Measurements from ENCODE around the gene TSNAX.
A peak's percentile ranks its signal among the peaks of the same experiment; 100 is the strongest.
"Not testable (repeated sequence)": the region's sequence is repeated elsewhere in the genome, so short reads cannot be mapped to it uniquely, and the experiment has no call there.

Gene TSNAX, protein sequence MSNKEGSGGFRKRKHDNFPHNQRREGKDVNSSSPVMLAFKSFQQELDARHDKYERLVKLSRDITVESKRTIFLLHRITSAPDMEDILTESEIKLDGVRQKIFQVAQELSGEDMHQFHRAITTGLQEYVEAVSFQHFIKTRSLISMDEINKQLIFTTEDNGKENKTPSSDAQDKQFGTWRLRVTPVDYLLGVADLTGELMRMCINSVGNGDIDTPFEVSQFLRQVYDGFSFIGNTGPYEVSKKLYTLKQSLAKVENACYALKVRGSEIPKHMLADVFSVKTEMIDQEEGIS

DNA sequence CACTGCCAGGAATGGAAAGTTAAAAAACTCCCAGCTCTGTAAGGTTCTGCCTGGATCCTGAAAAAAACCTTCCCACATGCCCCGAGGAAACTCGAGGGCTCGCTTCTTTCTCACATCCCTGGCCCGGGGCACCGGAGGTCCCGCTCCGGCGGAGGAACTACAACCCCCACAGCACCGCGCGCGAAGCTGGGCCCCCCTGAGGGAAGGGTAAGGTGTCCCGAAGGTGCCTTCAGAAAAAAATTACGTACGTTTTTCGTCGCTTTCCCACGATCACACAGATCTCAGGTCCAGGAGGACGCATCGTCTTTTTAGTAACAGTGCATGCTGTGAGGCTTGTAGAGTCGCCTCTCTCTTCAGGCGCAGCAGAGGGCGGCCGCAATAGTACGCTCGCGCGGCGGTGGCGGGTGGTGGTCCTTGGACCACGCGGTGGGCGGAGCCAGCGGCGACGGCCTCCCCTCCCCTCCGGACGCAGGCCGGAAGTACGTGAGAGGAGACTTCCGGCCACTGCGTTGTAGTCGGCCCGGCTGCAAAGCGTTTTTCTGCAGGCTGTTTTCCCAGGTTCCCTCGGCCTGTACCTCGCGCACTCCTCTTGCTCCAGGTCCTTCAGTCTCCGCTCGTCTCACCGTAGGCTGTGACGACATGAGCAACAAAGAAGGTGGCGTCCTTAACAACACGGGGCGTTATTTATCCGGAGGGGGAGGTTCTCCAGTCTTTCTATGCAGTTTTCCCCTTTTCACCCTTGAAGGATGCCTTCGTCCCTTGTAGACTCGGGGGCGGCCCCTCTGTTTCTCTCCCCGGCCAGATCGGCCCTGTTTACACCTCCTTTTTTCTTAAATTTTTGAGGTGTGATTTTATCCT is at the start of gene TSNAX:
Gene TSNAX, plus strand, starts transcription at position 498 of the 858 bp plus-strand sequence. Its CDS starts 142 bp downstream, at position 640.
- peak; percentile 81 to 85 (median 84) for DNase-seq (ENCODE audit: low read depth in 2 of 3, low spot score in 1 of 3)

GRCh38 chr1:231478811-231479210 is 49.7 kb upstream of the TSNAX start:
- no peak for DNase-seq (ENCODE audit: low read depth in 2 of 3, low spot score in 1 of 3)

DNA sequence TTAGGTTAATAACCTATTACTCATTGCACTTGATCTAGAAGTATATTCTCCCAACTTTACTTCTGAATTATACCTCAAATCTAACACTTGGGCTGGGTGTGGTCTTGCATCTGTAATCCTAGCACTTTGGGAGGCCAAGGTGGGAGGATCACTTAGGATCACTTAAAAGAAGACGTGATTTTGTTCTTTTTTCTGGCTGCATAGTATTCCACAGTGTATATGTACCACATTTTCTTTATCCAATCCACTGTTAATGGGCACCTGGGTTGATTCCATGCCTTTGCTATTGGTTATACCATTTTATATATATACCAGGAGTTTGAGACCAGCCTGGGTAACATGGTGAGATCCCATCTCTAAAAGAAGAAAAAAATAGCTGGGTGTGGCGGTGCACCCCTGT is 48.5 kb upstream of the TSNAX start:
- no peak for DNase-seq (ENCODE audit: low read depth in 2 of 3, low spot score in 1 of 3)

- no peak for DNase-seq (ENCODE audit: low read depth in 2 of 3, low spot score in 1 of 3)
These were observed 47.2 kb upstream of the TSNAX start for GRCh38 chr1:231481289-231481688.

GRCh38 chr1:231485029-231485784 is 43.3 kb upstream of the TSNAX start:
- DNase-seq (ENCODE audit: low read depth in 2 of 3, low spot score in 1 of 3): no peak

- no peak for DNase-seq (ENCODE audit: low read depth in 2 of 3, low spot score in 1 of 3)
These were observed 41.5 kb upstream of the TSNAX start for GRCh38 chr1:231487019-231487418.

DNA sequence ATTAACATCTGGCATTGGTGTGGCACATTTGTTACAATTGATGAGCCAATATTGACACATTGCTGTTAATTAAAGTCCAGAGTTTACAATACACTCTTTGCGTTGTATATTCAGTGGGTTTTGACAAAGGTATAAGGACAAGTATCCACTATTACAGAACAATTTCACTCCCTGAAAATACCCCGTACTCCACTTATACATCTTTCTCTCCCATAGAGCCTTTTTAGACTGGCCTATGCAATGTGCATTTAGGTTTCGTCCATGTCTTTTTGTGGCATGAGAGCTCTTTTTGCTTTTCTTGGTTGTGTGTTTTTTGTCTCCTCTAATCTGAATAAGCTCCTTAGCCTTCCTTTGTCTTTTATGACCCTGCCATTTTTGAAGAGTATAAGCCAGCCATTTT is 40.6 kb upstream of the TSNAX start:
- DNase-seq (ENCODE audit: low read depth in 2 of 3, low spot score in 1 of 3): no peak

GRCh38 chr1:231493421-231494185 is 34.9 kb upstream of the TSNAX start:
- no peak for DNase-seq (ENCODE audit: low read depth in 2 of 3, low spot score in 1 of 3)

DNA sequence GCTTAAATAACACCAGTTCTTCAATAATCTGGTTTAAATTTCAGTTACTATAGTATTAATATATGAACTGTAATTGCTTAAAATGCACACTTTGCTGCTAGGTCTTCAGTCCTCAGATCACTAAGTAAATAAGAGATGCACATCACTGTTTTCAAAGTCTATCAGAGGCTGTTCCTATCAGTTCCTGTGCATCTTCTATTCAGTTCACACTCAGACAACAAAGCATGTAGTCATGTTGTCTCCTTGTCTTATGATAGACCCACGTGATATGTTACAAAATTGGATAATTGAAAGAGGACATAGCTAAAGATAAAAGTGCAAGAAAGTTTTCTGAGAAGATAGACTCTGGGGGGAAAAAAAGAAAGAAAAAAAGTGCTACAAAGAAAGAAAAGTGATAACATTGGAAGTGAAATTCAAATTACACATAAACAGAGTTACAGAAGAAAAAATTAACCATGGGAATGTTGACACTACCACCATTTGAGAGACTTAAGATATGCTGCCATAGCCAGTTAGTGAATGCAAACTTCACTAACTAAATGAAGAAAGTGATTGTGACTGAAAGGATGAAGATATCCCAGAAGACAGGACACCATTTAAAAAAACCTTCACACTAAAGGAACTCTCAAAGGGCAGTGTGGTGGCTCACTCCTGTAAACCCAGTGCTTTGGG is 33.9 kb upstream of the TSNAX start:
- DNase-seq (ENCODE audit: low read depth in 2 of 3, low spot score in 1 of 3): no peak

DNA sequence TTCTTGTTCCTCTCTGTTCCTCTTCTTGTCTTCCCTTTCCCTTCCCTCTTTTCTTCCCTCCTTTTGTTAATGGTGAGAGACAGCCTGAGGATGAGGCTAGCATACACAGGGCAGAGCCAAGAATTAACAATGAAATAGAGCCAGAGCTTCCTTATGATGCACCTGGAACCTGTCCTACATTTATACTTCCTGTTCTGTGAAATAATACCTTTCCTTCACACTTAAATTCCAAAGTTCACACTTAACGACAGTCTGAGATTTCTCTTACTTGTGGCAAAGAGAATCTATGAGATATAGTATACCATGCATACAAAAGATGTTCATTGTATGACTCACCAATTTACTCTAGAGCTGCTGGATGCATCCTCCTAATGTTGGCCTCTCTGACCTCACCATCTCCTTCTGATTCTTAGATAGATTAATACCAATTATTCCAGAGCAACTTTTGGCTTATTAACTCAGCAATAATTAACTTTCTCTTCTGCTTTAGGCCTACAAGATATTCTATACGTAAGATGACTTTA is 30.8 kb upstream of the TSNAX start:
- no peak for DNase-seq (ENCODE audit: low read depth in 2 of 3, low spot score in 1 of 3)

GRCh38 chr1:231499148-231499763 is 29.2 kb upstream of the TSNAX start:
- DNase-seq (ENCODE audit: low read depth in 2 of 3, low spot score in 1 of 3): no peak

GRCh38 chr1:231500666-231501065 is 27.8 kb upstream of the TSNAX start:
- no peak for DNase-seq (ENCODE audit: low read depth in 2 of 3, low spot score in 1 of 3)

DNA sequence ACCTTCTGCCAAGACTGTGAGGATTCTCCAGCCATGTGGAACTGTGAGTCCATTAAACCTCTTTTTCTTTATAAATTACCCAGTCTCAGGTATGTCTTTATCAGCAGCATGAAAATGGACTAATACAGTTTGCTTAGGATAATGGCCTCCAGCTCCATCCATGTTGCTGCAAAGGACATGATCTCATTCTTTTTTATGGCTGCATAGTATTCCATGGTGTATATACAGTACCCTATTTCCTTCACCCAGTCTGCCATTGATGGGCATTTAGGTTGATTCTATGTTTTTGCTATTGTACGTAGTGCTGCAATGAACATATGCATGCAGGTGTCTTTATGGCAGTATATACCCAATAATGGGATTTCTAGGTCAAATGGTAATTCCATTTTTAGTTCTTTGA is 25.3 kb upstream of the TSNAX start:
- not testable (repeated sequence) for DNase-seq (ENCODE audit: low read depth in 2 of 3, low spot score in 1 of 3)

DNA sequence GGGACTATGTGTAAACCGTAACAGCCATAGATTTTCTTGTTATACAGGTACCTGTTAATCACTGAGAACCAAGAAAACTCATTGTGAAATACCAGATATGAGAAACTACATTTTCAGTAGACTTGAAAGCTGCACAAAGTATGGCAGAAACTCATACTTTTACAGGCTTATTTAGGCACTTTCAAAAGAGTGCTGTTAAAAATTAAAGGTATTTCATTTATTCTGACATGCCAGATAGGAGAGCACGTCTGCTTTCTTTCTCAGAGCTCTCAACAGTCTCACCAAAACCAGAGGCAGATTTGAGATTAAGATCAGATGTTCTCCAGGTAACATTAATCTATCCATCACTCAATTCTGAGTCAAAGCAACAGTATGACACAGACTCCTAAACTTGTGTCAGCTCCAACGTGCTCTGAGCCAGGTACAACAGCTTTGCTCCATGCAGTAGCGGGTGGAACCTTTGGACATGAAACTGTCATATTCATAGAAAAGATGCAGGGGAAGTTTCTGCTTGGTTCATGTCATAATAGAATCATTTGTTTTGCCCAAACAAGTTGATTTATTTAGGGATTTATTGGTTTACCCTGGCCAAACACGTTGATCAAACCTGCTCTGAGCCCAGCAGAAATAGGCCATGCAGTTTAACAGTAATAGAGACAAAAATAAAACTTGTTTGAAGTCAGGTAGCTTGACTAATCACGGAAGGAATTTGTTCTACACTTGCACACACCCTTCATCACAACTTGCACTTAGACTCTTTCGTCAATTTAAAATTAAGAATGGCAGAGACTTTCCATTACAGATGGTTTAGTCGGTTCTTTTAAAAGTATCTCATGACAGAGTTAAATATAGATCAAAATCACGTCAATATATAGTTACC is 20.8 kb upstream of the TSNAX start:
- no peak for DNase-seq (ENCODE audit: low read depth in 2 of 3, low spot score in 1 of 3)

- DNase-seq (ENCODE audit: low read depth in 2 of 3, low spot score in 1 of 3): no peak
These were observed 20.0 kb upstream of the TSNAX start for GRCh38 chr1:231508497-231508896.

- DNase-seq (ENCODE audit: low read depth in 2 of 3, low spot score in 1 of 3): no peak
These were observed 19.5 kb upstream of the TSNAX start for GRCh38 chr1:231508941-231509340.

- DNase-seq (ENCODE audit: low read depth in 2 of 3, low spot score in 1 of 3): no peak
These were observed 16.2 kb upstream of the TSNAX start for GRCh38 chr1:231512147-231512698.

- DNase-seq (ENCODE audit: low read depth in 2 of 3, low spot score in 1 of 3): no peak
These were observed 12.7 kb upstream of the TSNAX start for GRCh38 chr1:231515748-231516147.
